ENCODE results near the gene MAP2K5. TPM values are rescaled to one million over a fixed set of nuclear protein-coding genes. Genes with fewer than 3 reads are reported as not detected.

The MAP2K5 gene
- total RNA-seq, 1 experiment from 2014 or later = 15.0 TPM

- no peak overlapping the region for H2AK5ac ChIP-seq (ENCODE audit: insufficient read length, low read length)
- H3K27ac ChIP-seq (ENCODE audit: insufficient read length, low read depth, low read length) = no peak overlapping the region
- H4K8ac ChIP-seq (replicated peaks; ENCODE audit: insufficient read length, low read depth, low read length) = no peak overlapping the region
- H2BK20ac ChIP-seq (ENCODE audit: low read depth, low read length, poor library complexity, severe bottlenecking) = no peak overlapping the region
- no peak overlapping the region for H2AFZ ChIP-seq (ENCODE audit: low read length)
- no peak overlapping the region for H3K4me2 ChIP-seq (ENCODE audit: insufficient read depth, insufficient read length, low read length)
- no peak overlapping the region for H2BK15ac ChIP-seq (ENCODE audit: low read depth, low read length)
- no peak overlapping the region for H4K5ac ChIP-seq (ENCODE audit: insufficient read length, low read depth, low read length)
- H3K23ac ChIP-seq (ENCODE audit: insufficient read length, low read depth, low read length) = no peak overlapping the region
- no peak overlapping the region for H3K4ac ChIP-seq (ENCODE audit: low read depth, low read length)
- WGBS (ENCODE audit: extremely low coverage, insufficient read length, low lambda C conversion rate) = no CpG with 5 or more reads among the region's 3 CpGs
- H2BK12ac ChIP-seq (ENCODE audit: insufficient read length, low read depth, low read length) = no peak overlapping the region
- H3K79me2 ChIP-seq (ENCODE audit: insufficient read depth, low read length) = no peaks in the 10 kb centered on the region
- peaks cover 5% of the 10 kb centered on the region for H3K23me2 ChIP-seq (ENCODE audit: insufficient read length, low read depth, low read length, poor library complexity, severe bottlenecking)
- H3K27ac Mint-ChIP-seq = peak overlapping the region in 2 of 3 experiments; percentile 31 to 49; a peak in 4 of 7 replicates
- H4K91ac ChIP-seq (ENCODE audit: insufficient read length, low read depth, low read length) = no peak overlapping the region
- no peak overlapping the region for H3T11ph ChIP-seq (ENCODE audit: low read length)
- peaks cover 0 to 23% (median 13%) of the 10 kb centered on the region in 3 experiments; a peak in 4 of 7 replicates for H3K36me3 Mint-ChIP-seq (ENCODE audit: insufficient read depth in 1 of 3, low read depth in 3 of 3)
- no peaks in the 10 kb centered on the region for H3K9me3 ChIP-seq (ENCODE audit: control insufficient read depth, low read depth, low read length)
- no peak overlapping the region for H3K56ac ChIP-seq (ENCODE audit: insufficient read length, low read depth, low read length)
- no peaks in the 10 kb centered on the region for H4K20me1 ChIP-seq (ENCODE audit: control insufficient read depth, insufficient read depth, insufficient read length)
- no peak overlapping the region for H2BK5ac ChIP-seq (ENCODE audit: insufficient read length, low read length)
- no peak for DNase-seq
- H3K14ac ChIP-seq (ENCODE audit: insufficient read depth, low read length) = no peak overlapping the region
- no peaks in the 10 kb centered on the region; the same call in 1 of the 2 replicates for H3K27me3 ChIP-seq (ENCODE audit: insufficient read depth, low read length)
- H3K79me1 ChIP-seq (ENCODE audit: insufficient read depth, low read depth, low read length, poor library complexity, severe bottlenecking) = no peaks in the 10 kb centered on the region
- TF ChIP-seq CTCF (conservative IDR thresholded peaks at IDR 0.05) = no peak
- H3K9ac ChIP-seq (ENCODE audit: extremely low read depth, insufficient read length, low read length) = no peak overlapping the region
- no peak overlapping the region for H2BK120ac ChIP-seq (ENCODE audit: low read depth, low read length, poor library complexity, severe bottlenecking)
- no peak overlapping the region for H3K18ac ChIP-seq (ENCODE audit: insufficient read length, low read depth, low read length)
- H3K4me1 Mint-ChIP-seq = peaks cover 28 to 29% of the 10 kb centered on the region in 2 experiments
- no peaks in the 10 kb centered on the region for H3K9me3 Mint-ChIP-seq
- H3K4me1 ChIP-seq (ENCODE audit: insufficient read depth, low read length) = peaks cover 4% of the 10 kb centered on the region; the same call in 1 of the 2 replicates
- H3K4me3 Mint-ChIP-seq = no peak overlapping the region
- H3K27me3 Mint-ChIP-seq (ENCODE audit: low read depth) = no peaks in the 10 kb centered on the region
These were observed 5.3 kb downstream of the MAP2K5 start for GRCh38 chr15:67547836-67548235.
